DMS79 treated with DMSO at 0.1 percent for 48 hours (cell line): ENCODE data around the gene ARHGEF16.

Source experiments
- DNase-seq: peaks from one replicate; lab custom pipeline; 2025; lab: John Stamatoyannopoulos, UW

Gene ARHGEF16

DNA sequence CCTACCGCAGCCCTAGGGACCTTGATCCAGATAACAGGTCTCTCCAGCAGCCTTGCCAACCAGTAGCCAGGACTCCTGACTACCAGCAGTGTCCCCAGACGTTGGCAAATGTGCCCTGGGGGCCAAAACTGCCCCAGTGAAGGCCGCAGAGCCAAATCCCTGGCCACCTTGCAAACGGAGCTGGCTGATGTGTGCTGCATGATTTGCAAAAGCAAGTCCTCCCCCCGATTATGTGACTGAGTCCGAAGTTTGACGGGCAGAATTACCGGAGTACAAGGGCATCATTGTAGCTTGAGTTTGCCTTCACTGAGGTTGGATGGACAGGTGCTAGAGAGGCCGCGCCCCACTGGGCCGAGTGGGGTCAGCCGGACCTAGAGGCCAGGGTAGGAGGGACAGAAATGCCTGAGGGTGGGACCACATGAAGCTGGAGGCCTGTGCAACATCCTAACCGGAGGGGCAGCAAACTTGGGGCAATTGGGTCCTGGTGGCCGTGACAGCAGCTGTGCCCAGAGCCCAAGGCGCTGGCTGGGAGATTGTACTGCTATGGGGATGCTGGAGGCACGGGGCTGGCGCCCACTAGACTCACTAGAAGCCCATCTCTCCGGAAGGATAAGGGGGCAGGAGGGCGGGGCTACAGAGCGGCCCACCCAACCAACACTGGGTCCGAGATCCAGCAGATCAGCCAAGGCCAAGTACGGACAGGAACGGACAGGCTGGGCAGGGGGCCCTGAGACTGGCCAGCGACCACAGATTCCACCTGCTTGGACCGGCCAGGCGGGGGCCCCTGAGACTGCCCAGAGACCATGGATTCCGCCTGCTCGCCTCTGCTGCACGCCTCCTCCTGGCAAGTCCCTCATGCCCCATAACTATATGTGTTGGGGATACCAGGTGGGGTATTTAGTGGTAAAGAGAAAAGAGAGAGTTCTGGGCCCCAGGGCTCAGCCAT, 2.8 kb downstream of the ARHGEF16 start:
- DNase-seq, result no peak

- DNase-seq, result no peak
Observed at GRCh38 chr1:3457910-3458883, 3.7 kb downstream of the ARHGEF16 start.

- no peak for DNase-seq
Observed at GRCh38 chr1:3459051-3459908, 4.8 kb downstream of the ARHGEF16 start.

GRCh38 chr1:3459940-3460671, 5.6 kb downstream of the ARHGEF16 start:
- DNase-seq, result no peak

DNA sequence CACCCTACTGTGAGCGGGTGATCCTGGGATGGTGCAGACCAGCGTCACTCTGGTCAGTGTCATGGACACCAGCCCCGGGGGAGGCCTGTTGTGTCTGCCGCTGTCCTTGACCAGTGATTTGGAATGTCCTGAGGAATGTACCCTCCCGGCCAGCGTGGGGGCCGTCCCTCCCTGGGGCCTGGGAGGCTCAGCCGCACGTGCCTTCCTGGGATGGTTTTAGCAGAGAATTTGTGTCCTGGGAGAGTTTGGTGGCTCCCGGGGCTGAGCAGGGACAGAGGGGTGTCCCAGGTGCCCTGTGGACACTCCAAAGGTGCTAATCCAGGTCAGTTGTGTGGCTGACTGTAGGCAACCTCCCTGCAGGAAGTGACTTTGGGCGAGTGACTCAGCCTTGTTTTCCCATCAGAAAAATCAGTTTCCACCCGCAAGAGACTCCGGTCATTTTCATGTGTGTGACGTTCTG, 6.2 kb downstream of the ARHGEF16 start:
- DNase-seq, result no peak

DNA sequence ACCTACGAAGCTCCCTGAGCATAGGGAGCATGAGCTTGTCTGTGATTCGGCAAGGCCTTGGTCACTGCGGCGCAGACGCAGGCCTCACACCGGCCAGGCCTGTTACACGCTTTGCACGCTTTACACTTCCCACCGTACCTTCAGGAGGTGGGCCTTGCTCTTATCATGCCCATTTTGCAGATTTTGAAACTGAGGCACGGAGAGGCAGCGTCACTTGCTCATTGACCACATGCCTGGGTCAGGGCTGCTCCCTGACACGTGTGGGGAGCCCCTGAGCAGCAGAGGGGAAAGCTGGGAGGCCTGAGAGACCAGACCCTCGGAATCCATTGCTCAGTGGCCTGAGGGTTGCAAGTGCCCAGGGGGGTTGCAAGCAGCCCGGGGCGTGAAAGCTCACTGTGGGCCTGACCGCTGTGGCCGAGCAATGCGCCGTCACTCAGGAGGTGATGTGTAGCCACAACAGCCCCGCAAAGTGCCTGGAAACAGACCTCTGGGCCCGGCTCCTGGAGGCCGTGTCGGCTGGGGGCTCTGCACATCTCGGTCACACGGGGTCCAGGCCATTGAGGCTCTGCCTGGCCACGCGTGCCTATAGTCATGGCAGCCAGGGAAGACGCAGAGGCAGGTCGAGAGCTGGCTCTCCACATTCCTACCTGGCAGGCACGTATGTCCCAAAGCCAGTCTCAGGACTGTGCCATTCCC, 6.9 kb downstream of the ARHGEF16 start:
- DNase-seq, result no peak

GRCh38 chr1:3461934-3462275, 7.4 kb downstream of the ARHGEF16 start:
- no peak for DNase-seq

DNA sequence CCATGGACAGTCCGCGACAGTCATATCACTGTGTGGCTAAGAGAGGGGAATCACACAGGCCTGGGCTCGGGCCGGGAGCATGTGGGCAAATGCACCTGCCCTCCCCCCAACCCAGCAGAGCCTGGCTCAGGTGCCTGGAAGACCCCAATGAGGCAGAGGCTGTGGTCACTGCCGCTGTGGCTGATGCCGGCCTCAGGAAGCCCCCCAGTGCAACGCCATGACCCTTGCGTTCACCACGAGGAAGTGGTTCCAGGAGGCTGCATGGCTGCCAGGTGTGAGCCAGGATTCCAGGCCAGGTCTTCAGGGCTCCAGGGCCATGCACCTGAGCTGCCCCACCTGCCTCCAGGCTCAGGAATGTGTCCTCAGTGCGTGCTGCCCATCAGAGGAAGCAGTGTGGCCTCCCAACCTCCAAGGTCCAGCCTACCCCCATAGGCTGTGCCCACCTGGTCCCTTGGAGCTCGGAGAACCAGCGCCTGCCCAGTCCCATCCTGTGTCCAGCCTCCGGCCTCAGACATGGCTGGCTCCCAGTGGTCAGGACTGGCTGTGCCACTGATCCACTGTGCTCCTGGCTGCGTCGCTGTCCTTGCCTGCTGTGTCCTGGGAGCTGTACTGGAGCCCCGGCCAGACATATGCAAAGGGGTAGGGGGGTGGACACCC, 8.0 kb downstream of the ARHGEF16 start:
- no peak for DNase-seq

GRCh38 chr1:3463013-3463385, 8.5 kb downstream of the ARHGEF16 start:
- no peak for DNase-seq

GRCh38 chr1:3463408-3463863, 9.0 kb downstream of the ARHGEF16 start:
- no peak for DNase-seq

DNA sequence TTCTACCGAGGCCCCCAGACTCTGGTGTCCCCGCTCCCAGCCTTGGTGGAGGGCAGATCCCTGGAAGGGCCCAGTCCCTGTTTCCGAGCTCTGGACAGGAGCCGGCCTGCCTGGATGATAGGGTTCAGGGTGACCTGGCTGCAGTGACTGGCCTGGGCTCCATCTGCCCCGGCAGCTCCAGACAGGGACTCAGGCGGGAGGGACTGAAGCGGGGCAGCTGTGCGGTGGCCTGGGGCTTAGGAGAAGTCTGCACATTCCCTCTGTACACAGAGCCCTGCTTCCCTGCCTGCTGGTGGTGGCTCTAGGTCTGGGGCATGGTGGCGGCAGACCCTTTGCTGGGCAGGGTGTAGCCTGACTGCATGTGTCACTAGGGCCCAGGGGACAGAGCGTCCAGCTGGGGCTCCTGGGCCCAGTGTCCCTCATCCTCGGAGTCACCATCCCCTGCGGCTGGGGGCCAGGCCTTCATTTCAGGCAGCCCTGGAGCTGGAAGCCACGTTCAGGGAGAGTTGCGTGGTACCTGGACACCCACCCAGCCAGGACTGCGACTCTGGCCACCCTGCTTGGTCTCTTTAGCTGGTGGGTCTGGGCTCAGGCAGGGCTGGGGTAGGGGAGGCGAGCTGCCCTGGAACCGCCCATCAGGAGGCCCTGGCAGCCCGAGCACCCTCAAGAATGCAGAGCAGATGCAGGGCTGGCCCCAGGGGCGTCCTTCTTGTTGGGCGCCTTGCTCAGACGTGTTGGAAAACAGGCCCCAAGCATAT, 9.6 kb downstream of the ARHGEF16 start:
- no peak for DNase-seq

- DNase-seq, result no peak
Observed at GRCh38 chr1:3464649-3465025, 10.2 kb downstream of the ARHGEF16 start.

DNA sequence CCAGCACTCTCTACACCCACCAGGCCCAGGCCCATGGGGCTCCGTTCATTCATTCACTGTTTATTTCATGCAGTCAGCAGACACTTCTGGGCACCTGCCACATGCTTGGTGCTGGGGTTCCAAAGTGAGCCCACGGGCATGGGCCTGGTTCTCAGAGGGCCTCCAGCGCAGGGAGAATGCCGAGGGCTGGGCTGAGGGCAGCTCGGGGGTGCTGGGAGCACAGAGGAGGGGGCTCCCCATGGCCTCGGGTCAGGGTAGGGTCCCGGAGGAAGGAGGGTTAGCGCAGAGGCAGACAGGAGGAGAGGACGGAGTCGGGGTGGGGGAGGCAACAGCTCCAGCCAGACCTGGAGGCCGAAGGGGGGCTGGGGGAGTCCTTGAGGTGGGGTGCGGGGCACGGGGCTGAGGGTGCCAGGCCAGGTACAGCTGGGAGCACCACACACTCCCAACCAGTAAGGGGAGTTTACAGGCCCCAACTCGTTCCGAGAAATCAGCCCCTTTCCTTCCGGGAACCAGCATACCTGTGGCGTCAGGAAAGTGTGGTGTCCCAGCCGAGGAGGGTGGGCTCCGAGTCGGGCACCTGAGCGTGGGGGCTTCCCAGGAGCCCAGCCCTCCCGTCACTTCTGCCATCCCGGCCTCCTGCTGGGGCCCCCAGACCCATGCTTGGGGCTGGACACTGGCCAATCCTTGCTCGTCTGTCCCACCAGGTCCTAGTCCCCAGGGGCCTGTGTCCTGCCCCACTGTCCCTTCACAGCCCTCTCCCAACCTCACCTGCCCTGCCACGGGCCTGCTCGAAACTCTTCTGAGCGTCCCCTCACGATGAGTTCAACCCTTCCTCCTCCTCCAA, 10.8 kb downstream of the ARHGEF16 start:
- no peak for DNase-seq

DNA sequence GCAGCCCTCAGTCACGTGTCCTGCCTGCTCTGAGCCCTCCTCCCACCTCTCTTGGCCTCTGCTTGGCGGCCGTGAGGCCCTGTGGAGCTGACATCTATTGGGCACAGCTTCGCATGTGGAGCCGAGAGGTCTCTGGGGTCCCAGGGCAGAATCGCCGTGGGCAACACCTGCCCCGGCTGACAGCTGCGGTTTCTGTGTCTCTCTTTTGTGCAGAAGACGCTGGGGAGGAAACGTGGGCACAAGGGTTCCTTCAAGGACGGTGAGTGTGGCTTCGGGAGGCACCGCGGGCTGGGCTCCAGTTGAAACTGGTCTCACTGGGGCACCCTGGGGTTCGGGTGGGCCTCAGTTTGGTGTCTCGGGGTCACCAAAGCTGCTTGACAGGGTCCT, 11.5 kb downstream of the ARHGEF16 start:
- no peak for DNase-seq

GRCh38 chr1:3466366-3467075, 12.1 kb downstream of the ARHGEF16 start:
- DNase-seq, result no peak

DNA sequence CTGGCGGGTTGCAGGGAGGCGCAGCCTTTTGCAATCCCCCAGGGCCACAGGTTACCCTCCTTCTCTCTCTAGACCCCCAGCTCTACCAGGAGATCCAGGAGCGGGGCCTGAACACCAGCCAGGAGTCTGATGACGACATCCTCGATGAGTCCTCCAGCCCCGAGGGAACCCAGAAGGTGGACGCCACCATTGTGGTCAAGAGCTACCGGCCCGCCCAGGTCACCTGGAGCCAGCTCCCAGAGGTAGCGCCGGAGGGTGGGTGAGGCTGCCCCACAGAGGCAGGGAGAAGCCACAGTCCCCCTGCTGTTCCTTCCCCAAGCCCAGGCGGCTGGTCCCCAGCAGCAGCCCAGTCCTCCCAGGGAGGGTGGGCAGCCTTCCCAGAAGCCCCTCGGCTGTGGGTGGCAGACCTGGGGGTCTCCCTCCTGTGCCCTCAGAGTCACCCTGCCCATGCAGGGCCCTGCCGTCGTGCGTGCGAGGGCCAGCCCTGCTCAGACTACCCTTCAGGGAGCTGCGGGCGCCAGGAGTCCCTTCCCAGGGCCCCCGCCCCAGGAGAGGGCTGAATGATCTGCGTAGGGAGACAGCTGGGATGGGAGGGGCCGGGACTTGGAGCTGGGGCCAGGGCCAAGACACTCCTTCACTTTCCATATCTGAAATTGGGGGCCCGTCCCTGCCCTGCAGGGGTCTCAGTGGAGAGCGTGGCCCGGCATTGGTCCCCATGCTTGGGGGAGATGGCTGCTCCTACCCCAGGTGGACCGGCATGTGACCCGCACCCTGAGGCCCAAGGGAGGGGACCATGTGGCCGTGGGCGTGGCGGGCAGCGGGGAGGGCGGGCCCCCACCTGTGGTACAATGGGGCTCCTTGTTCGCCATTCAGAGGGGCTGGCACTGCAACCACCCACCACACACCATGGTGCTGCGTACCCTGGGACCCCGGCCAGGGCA, 12.9 kb downstream of the ARHGEF16 start:
- no peak for DNase-seq
